ENCODE results near the gene RAB42. TPM values are rescaled to one million over a fixed set of nuclear protein-coding genes. Genes with fewer than 3 reads are reported as not detected.
"Not testable (repeated sequence)": the region's sequence is repeated elsewhere in the genome, so short reads cannot be mapped to it uniquely, and the experiment has no call there.

RAB42 gene
- total and polyA plus RNA-seq, 11 donors: 0.49 to 13.1 (median 0.96) TPM

DNA sequence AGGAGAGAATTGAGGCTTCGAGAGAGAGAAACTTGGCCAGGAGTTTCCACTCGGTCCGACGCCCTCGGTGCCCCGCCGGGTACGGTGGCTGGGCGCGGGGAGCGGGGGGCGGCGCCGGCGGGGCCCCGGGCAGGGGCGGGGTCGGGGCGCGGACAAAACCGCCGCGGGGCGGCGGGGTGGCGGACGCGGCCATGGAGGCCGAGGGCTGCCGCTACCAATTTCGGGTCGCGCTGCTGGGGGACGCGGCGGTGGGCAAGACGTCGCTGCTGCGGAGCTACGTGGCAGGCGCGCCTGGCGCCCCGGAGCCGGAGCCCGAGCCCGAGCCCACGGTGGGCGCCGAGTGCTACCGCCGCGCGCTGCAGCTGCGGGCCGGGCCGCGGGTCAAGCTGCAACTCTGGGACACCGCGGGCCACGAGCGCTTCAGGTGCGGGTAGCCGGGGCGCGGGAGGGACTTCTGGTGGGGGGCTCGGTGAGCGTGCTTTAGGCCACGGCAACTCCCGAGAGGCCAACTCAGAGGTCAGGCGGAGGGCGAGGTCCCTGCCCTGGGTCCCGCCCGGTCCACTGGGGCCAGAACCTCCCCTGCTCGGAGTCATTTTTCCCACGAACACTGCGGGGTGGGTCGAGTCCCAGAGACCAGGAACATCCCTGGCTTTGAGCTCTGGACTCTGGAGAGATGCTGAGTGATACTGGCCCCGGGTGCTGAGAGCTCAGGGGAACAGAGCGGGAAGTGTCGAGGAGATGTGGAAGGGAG lies 431 bp downstream of the RAB42 start:
- Histone ChIP-seq H3K4me1 (peaks cover 0 to 25% (median 4%) of the 10 kb centered on the region in 12 donors), H3K27ac (peak overlapping the region in 4 of 12 donors; percentile 0 to 62 (median 42)), H3K4me3 (peak overlapping the region; percentile 29 to 69 (median 56)), H3K36me3 (no peaks in the 10 kb centered on the region), H3K27me3 (no peaks in the 10 kb centered on the region), H3K9me3 (no peaks in the 10 kb centered on the region)
- intact Hi-C loops (cut with DNase I): loop anchor here in 1 of 10 donors (10.0 kb wide), 1 partner anchor 188 kb away; no protein-coding TSS in a partner anchor
- ATAC-seq: peak in 3 of 4 donors; percentile 25 to 73 (median 67)
- 3 to 7% (median 4%) methylated on average over 31 to 81 of the region's 81 CpGs for WGBS, 4 donors
- peak; percentile 17 to 72 (median 32) for DNase-seq
- TF ChIP-seq, protein P1, sequence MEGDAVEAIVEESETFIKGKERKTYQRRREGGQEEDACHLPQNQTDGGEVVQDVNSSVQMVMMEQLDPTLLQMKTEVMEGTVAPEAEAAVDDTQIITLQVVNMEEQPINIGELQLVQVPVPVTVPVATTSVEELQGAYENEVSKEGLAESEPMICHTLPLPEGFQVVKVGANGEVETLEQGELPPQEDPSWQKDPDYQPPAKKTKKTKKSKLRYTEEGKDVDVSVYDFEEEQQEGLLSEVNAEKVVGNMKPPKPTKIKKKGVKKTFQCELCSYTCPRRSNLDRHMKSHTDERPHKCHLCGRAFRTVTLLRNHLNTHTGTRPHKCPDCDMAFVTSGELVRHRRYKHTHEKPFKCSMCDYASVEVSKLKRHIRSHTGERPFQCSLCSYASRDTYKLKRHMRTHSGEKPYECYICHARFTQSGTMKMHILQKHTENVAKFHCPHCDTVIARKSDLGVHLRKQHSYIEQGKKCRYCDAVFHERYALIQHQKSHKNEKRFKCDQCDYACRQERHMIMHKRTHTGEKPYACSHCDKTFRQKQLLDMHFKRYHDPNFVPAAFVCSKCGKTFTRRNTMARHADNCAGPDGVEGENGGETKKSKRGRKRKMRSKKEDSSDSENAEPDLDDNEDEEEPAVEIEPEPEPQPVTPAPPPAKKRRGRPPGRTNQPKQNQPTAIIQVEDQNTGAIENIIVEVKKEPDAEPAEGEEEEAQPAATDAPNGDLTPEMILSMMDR (IDR thresholded peaks at IDR 0.05): no peak
- TF ChIP-seq POLR2A (IDR thresholded peaks at IDR 0.05): no peak

DNA sequence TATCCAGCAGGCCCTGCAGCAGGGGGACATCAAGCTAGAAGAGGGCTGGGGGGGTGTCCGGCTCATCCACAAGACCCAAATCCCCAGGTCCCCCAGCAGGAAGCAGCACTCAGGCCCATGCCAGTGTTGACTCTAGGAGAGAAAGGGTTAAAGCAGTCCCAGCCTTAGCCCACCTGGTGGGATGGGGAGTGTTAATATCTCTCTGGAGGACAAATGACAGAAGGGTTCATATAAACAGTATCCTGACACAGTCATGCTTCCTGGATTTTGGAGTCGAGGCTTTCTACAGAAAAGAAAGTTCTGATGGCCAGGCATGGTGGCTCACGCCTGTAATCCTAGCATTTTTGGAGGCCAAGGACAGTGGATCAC lies 1.9 kb downstream of the RAB42 start:
- not testable (repeated sequence) for H3K9me3 ChIP-seq, H3K36me3 ChIP-seq, H3K27ac ChIP-seq, ATAC-seq, H3K27me3 ChIP-seq, DNase-seq, H3K4me3 ChIP-seq
- intact Hi-C loops (cut with DNase I): loop anchor here in 1 of 10 donors (10.0 kb wide), 1 partner anchor 189 kb away; no protein-coding TSS in a partner anchor
- WGBS, 4 donors: 76 to 87% (median 83%) methylated on average over 3 of the region's 3 CpGs
- H3K4me1 ChIP-seq: peaks cover 0 to 25% (median 4%) of the 10 kb centered on the region in 12 donors

DNA sequence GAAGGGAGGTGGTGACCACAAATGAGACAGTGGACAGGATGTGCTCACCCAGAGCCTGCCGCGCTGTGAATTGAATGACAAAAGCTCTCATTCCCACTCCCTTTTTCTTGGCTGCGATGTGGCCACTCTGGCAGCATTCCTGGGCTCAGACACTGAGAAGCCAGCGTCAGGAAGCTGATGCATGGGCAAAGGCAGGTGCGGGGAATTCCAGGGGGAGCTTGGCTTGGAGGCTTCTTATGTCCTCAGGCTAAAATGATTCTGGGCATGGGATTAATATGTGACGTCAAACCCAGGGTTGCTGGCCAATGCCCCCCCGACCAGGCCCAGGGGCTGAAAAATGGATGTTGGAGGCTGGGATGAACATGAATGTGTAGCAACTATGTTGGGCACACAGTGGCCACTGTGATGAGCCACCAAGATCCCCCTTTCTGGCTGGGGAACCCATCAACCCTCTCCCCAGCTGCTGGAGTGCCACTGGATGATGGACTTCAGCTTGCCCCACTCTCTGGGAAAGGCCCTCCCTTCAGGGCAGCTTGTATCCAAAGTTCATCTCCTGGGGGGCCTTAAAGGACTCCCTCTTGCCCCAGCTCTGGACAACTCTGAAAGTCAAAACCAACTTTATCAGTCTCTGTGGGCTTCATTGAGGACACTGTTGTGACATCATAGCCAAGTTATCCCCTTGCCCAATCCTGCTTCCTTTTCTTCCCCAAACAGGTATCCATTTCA lies 2.8 kb downstream of the RAB42 start:
- WGBS, 4 donors: 70 to 79% (median 76%) methylated on average over 7 of the region's 7 CpGs
- not testable (repeated sequence) for H3K27me3 ChIP-seq, H3K4me3 ChIP-seq, ATAC-seq, H3K27ac ChIP-seq, H3K9me3 ChIP-seq, DNase-seq, H3K36me3 ChIP-seq
- H3K4me1 ChIP-seq: peaks cover 0 to 25% (median 4%) of the 10 kb centered on the region in 12 donors
- intact Hi-C loops (cut with DNase I): loop anchor here in 1 of 10 donors (10.0 kb wide), 1 partner anchor 190 kb away; no protein-coding TSS in a partner anchor

DNA sequence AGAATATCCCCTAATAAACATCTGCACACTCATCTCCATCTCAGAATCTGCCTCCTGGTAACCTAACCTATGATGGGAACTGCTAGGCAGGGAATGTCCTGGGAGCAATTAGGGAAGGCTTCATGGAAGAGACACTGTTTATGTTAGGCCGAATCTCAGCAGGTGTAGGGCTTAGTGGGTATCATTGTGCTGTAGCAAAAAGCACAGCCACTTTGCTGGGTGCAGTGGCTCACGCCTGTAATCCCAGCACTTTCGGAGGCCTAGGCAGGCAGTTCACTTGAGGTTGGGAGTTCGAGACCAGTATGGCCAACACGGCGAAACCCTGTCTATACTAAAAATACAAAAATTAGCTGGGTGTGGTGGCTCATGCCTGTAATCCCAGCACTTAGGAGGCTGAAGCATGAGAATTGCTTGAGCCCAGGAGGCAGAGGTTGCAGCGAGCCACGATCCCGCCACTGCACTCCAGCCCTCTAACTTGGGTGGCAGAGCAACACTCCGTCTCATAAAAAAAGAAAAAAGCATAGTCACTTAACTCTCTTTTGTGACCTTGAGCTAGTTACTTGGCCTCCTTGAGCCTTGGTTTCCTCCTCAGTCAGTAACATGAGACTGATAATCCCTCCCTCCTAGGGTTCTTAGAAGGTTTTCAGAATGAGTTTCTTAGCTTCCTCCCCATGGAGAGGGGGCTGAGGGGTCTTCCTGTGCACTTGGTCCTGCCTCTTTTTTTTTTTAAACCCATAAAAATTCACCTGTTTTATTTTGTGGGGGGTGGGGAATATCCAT lies 3.5 kb downstream of the RAB42 start:
- Histone ChIP-seq H3K4me1 (peaks cover 0 to 20% (median 4%) of the 10 kb centered on the region in 12 donors), H3K27ac (no peak overlapping the region), H3K4me3 (no peak overlapping the region), H3K36me3 (no peaks in the 10 kb centered on the region), H3K27me3 (no peaks in the 10 kb centered on the region), H3K9me3 (no peaks in the 10 kb centered on the region)
- no peak for DNase-seq
- ATAC-seq: no peak
- WGBS, 4 donors: 95 to 98% (median 96%) methylated on average over 10 of the region's 10 CpGs
- no peak for TF ChIP-seq POLR2A (IDR thresholded peaks at IDR 0.05)
- TF ChIP-seq, protein P1 (IDR thresholded peaks at IDR 0.05): no peak
- intact Hi-C loops (cut with DNase I): loop anchor here in 1 of 10 donors (10.0 kb wide), 1 partner anchor 191 kb away; no protein-coding TSS in a partner anchor

DNA sequence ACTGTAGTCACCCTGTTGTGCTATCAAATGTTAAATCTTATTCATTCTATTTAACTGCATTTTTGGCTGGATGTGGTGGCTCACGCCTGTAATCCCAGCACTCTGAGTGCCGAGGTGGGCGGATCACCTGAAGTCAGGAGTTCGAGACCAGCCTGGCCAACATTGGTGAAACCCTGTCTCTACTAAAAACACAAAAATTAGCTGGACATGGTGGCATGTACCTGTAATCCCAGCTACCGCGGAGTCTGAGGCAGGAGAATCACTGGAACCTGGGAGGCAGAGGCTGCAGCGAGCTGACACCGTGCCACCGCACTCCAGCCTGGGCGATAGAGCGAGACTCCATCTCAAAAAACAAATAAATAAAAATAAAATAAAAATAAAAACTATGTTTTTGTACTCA lies 4.2 kb downstream of the RAB42 start:
- DNase-seq, H3K4me3 ChIP-seq, H3K9me3 ChIP-seq, ATAC-seq, H3K27ac ChIP-seq, H3K27me3 ChIP-seq, H3K36me3 ChIP-seq: not testable (repeated sequence)
- intact Hi-C loops (cut with DNase I): loop anchor here in 1 of 10 donors (10.0 kb wide), 1 partner anchor 191 kb away; no protein-coding TSS in a partner anchor
- 96 to 98% (median 97%) methylated on average over 11 of the region's 11 CpGs for WGBS, 4 donors
- peaks cover 0 to 15% (median 4%) of the 10 kb centered on the region in 12 donors for H3K4me1 ChIP-seq
